Suppressor macrophage treated with lipopolysaccharide for 4 hours (primary cell): ENCODE measurements around the gene PAXX.

Source experiments
- DNase-seq: peaks from one replicate; pipeline ENCODE4 v3.0.0-alpha.2; 2020

Gene PAXX

DNA sequence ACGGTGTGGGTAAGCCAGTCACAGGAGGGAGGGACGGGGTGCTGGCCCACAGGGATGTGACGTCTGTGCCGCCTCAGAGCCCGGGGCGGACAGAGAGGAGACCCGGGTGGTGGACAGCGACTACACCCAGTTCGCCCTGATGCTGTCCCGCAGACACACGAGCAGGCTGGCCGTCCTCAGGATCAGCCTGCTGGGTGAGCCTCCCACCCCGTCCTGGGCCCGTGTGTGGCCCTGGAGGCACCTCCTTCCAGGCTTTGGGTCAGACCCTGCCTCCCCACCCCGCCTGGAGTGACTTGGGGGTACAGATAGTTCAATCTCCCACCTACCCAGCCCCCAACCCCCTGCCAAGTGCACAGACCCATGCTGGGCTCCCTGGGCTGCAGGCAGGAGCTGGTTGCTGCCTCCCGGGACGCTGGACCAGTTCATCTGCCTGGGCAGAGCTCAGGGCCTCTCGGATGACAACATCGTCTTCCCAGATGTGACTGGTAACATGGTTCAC lies 38.4 kb upstream of the PAXX start:
- DNase-seq = no peak

DNA sequence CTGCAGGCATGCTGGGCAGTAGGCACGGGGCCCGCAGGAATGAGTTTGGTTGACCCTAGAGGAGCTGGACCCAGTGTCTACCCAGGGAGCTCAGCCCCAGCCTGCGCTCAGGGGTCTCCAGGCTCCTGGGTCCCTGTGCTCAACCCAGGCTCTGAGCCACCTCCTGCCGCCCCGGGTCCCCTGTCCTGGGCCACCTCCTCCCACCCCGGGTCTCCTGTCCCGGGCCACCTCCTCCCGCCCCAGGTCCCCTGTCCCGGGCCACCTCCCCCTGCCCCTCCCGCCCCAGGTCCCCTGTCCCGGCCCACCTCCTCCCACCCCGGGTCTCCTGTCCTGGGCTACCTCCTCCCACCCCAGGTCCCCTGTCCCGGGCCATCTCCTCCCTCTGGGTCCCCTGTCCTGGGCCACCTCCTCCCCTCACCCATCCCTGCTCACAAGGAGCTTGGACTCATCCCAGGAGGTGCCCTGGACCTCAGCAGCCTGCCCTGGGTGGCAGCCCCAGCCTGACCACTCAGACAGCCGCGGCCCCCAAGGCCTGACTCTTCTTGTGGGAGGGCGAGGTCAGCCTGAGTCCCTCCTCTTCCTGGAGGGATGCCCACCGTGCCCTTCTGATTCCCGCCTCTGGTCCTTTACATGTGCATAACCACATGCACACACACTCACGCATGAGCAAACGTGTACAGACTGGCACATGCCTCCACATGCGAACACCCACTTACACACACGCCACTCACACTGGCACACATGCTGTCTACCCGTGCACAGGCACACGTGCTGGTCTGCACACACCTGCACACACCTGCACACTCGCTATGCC lies 37.7 kb upstream of the PAXX start:
- DNase-seq = no peak

DNA sequence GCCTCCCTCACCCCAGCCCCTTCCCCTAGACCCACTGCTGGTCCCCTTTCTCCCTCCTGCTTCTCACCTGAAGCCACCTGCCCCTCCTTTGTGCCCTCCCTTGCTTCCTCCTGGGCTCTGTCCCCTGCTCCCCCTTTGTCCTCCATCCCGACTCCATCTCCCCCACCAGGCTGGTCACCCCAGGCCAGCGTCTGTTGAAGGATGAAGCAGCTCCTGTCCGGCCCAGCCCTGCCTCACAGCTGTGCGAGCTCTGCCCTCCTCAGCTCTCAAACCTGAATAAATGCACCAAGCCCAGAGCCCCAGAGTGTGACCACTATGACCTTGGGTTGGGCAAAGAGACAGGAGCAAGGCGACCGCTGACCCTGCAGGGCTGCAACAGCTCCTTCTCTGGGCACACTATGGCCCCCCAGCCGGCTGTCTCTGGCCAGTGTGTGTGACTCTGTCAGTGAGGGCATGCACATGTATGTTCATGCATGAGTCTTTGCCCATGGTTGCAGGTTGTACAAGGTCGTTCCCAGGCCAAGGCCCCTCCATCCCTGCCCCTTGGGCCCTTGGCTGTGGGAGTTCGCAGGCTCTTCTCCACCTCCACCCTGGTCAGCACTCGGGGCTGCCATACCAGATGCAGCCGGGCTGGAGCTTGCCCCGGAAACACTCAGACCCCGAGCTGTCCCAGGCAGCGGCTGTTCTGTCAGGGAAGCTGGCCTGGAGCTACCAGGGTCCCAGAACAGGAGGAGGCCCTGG lies 36.9 kb upstream of the PAXX start:
- DNase-seq = no peak

DNA sequence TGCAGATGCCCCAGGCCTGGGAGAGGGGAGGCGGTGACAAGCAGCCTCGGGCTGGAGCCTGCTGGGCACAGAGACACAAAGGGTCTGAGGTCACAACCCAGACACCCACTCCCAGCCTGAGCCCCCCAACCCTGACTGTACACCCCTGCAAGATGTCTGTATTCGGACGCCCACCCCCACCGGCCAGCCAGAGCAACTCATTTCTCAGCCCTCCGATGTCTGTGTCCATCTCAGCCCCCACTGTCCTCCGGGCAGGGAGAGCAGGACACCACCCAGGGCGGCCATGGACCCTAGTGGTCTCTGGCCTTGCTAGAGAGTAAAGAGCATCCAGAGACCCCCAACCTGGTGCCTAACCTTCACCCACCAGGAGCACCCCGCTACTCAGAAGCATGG lies 36.3 kb upstream of the PAXX start:
- DNase-seq = no peak

DNA sequence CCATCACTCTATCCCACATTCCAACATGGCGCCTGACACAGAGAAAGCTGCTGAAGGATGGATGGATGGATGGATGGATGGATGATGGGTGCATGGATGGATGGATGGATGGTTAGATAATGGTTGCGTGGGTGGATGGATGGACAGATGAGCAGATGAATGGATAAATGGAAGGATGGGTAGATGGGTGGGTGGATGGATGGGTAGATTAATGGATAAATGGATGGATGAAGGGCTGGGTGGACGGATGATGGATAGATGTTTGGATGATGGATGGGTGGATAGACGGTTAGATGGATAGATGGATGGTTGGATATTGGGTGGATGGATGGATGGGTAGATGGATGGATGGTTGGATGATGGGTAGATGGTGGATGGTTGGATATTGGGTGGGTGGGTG lies 35.6 kb upstream of the PAXX start:
- DNase-seq = no peak

DNA sequence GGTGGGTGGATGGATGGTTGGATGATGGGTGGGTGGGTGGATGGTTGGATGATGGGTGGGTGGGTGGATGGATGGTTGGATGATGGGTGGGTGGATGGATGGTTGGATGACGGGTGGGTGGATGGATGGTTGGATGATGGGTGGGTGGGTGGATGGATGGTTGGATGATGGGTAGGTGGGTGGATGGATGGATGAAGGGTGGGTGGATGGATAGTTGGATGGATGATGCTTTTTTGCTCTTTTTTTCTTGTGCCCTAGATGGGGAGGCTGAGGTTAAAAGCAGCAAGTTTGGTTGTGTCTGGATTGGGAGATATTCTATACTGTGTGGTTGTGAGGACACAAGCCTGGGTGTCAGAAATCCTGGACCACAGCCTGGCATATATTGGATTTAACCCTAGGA lies 34.8 kb upstream of the PAXX start:
- DNase-seq = no peak

DNA sequence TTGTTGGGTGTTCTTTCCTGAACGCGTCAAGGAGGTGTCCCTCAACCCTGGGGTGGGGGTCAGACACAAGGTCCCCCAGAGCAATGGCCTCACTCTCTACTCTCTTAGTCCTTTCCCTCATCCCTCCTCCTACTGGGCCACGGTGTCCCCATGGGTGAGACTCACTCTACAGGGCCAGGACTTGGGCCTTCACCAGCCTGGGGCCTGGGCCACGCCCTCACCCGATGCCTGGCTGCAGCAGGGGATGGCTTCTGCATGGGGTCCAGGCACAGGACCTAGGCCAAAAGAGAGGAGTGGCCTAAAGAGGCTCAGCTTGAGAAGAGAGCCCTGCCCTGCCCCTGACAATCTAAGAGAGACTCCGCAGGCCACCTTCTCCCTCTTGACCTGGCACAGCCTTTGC lies 34.3 kb upstream of the PAXX start:
- DNase-seq = no peak

DNA sequence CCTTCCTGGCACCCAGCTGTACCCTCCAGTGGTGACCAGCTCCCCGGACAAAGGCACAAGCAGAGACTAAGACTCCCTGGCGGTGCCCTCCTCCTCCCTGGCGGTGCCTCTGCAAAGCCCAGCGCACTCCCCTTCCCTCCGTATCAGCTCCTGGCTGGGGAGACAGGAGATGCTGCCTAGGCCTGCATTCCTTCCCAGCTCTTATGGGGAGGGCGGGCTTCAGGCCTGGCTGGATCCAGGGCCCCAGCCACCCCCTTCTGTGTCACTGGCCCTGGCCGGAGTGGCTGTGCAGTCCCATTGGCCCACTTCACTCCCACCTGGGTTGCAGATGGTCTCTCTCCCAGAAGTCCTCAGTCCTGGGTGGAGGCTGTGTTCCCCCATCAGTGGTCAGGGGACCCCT lies 33.7 kb upstream of the PAXX start:
- DNase-seq = no peak

DNA sequence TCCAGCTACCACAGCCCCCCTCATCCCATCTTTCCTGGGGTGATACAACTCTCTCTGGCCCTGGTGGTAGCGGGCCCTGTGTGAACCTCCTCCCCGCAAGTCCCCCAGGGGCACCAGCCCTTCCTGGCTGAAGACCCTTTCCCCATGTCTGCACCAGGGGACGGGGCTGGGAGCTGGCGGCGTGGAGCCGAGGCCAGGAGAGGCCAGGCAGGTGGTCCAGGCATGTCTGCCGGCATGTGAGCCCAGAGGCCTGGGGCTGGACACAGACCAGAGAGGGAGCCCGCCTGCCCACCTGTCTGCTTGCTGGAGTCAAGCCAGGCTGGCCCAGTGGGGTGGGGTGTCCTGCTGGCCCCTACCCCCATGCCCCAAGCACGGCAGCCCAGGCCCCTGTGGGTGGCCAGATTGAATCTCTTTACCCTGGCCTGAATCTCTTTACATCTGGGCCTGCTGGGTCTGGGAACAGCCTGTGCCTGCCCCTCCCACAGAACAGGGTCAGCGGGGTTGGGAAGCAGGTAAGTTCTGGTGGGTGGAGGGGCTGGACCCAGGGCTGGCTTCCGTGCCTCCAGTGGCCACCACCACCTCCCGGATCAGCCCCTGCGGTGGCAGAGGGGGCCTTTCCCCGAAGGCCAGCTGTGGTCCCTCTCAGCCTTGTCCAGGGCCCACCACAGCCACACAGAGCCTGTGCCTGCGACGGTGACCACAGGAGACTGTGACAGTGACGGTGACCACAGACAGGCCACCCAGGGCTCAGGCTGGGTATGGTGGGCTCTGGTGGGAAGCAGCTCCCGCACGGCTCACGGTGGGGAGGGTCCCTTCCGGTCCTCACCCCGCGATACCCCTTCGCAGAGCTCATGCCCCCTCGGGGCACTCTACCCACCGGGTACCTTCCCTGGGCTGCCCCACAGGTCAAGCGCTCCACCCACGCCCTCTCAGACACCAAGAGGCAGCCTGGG lies 33.0 kb upstream of the PAXX start:
- DNase-seq = no peak

DNA sequence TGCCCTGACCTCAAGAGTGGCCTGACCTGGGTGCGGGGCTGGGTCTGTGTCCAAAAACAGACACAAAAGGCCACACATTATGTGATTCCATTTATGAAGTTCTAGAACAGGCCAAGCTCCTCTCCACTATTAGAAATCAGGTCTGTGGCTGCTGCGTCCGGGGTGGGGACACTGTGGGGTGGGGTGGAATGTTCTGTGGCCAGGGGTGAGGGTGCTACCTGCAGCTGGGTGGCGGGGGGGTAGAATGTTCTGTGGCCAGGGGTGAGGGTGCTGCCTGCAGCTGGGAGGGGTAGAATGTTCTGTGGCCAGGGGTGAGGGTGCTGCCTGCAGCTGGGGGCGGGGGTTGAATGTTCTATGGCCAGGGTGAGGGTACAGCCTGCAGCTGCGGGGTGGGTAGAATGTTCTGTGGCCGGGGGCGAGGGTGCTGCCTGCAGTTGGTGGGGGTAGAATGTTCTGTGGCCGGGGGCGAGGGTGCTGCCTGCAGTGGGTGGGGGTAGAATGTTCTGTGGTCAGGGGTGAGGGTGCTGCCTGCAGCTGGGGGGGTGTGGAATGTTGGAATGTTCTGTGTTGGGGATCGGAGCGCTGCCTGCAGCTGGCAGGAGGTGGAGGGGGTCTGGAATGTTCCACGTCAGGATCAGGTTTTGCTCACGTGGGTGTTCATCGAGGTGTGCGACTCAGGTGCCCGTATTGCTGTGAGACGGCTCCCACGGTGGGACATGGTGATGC lies 31.8 kb upstream of the PAXX start:
- no peak for DNase-seq

DNA sequence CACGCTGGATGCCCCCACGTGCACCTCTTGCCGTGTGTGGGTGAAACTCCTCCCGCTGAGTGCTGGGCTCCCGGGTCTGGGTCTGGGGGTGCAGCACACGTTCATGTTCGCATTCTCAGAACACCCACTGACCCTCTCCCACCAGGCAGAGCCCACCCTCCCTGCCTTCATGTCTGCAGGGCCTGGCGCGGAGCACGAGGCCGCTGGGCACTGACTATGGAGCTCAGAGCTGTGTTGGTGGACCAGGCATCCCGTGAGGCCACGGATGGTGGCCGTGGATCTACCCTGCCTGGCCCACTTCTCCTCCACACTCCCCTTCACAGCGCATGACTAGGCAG lies 31.3 kb upstream of the PAXX start:
- DNase-seq = no peak

DNA sequence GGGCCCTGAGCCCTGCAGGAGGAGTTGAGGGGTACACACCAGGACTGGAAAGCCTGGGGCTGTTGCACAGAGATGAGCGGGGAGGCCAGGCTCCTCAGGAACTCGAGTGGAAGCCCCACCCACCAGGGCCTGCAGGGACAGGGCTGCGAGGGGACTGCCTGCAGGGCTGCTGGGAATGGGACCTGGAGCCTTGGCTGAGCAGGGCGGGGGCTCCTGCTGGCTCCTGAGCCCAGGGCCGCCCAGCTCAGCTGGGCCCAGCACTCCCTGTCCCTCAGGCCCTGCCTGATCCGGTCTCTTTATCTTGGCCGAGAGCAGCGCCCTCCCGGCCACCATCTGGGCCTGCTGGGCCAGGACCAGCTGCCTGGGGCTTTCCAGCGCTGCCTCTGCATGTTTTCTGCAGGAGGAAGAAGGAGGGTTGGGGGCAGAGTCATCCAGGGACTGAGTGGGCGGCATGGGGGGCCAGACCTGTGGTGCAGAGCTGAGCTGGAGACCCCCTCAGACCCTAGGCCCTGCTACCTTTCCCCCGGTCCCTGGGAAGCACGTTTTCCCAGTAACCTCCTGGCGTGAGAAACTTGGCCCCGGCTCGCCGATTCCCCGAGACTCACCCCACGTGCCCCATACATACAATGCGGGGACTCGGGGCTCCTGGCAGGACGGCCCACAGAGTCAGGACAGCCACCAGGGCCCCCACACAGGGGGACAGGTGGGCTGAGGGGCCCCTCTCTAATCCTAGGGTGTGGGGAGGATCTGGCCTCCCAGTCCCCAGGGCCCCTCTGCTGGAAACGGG lies 30.8 kb upstream of the PAXX start:
- DNase-seq = no peak

DNA sequence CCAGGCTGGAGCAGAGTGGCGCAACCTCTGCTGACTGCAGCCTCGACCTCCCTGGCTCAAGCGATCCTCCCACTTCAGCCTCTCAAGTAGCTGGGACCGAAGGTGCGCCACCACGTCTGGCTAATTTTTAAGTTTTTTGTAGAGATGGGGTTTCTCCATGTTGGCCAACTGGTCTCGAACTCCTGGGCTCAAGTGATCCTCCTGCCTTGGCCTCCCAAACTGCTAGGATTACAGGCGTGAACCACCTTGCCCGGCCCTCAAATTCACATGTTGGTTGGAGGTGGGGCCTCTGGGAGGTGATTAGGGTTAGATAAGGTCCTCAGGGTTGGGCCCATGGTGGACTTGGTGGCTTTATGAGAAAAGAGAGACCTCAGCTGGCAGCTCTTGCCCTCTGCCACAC lies 30.1 kb upstream of the PAXX start:
- no peak for DNase-seq

DNA sequence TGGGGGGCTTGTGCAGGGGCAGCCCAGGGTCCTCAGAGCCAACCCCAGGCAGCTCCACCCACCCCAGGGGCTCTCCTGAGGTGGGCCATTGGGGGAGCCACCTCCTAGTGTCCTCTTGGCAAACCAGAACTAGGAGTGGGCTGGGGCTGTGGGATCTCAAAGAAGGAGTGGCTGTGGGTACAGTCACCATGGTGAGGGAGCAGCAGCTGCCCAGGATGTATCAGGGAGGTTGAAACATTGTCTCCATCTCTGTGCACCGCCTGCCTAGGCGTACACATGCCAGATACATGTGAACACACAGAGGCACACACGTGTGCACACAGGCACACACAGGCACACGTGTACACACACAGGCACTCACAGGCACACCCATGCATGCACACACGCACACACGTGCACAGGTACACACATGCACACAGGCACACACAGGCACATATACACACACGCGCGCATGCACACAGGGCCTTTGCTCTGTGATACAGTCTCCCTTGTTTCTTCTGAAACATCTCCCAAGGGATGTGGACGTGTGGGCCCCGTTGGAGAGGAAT lies 29.4 kb upstream of the PAXX start:
- no peak for DNase-seq

DNA sequence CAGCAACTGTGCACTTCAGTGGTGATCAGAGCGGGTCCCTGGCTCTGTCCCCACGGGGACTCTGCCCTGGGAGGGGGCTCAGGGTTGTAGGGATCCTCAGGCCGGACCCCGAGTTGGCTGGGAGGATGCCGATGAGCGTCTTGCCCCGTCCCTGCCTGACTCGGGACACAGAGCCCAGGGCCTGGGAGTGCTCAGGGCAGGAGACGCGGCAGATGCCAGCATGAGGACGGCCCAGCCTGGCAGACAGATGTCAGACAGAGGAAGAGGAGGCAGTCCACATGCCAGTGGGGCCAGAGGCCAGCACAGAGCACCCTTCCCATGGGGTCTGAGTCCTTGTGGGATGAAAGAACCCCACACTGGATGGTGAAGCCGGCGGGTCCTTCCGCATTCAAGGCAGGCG lies 28.9 kb upstream of the PAXX start:
- no peak for DNase-seq

DNA sequence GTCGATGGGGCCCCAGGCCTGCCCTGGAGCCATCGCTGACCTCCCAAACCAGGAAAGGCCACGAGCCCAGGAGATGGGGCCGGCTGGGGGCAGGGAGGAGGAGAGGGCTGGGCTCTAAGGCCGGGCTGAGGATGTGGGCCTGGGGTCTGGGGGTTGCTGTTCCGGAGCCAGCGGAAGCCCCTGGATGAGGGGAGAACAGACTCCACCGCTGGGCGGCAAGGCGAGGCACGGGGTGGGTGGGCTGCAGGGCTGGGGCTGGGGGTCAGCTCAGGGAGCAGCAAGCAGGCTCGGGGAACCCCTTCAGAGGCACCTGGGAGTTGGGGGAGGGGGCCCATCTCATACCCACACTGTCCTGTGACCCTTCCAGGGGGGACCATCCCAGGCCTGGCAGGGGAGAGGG lies 28.5 kb upstream of the PAXX start:
- no peak for DNase-seq

DNA sequence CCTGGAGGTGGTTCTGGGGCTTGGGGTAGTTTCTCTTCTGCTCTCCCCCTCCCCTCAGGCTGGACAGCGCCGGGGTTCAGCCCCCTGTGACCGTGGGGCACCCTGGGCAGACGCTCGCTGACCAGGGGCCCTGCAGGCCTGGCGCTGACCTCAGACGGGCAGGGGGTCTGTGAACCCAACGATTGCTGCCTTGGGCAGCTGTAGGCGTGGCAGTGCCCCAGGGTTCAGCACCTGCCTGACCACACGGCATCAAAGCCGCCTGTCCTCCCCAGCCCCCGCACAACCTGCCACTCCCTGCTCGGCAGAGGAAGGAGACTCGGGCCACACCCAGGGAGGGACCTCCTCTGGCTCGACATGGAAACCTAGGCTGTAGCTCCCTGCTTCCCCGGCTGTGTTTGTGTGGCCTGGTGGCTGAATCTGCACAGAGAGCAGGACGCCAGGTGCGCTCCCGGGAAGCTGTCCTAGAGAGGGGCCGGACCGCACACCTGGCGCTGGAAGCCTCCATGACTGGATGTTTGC lies 28.0 kb upstream of the PAXX start:
- no peak for DNase-seq

DNA sequence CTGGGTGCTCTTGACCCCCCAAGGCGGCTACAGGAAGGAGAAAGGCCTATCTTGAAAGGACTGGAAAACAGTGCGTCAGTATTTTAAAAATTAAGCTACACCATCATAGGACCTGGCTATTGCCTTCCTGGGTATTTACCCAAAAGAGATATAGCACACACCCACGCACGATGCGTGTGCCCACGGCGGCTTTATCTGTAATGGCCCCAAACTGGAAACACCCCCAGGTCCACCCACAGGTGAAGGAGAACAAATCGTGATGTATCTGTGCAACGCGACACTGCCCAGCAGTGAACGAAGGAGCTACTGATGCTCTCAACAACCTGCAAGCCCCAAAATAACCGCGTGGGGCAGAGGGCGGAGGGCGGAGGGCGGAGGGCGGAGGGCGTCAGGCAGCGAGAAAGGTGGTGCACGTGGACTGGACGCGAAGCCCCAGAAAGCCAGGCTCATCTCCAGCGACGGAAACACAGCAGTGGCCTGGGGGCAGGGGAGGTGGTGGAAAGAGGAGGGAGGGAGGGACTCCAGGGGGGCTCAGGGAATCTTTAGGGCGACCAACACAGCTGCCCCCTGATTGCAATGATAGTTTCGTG lies 27.3 kb upstream of the PAXX start:
- no peak for DNase-seq

DNA sequence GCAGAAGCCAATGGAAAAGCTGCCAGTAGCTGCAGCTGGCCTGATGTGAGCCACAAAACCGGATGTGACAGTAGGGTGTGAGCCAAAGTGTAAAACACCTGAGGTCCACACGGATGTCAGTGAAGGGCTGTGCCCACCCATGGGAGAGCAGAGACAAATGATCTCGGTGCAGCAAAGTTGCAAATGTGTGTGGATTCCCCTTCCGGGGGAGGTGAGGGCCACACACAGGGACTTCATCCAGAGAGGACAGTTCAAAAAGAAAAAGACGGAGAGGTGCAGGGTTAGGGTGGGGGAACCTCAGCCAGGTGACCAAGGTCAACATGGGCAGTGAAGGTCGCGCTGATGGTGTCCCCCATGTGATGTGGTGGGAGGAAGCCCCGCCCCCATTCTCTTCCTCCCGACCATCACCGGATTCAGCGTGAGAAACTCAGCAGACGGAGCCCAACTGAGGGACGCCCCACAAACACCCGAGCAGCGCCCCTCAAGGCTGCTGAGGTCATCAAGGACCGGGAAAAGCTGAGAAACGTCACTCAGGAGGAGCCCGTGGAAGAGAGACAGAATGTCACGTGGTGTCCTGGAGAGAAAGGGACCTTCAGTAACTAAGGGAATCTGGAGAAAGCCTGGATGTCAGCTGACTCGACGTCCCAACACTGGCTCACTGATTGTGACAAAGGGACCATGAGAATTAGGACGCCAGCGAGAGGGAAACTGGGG lies 26.3 kb upstream of the PAXX start:
- DNase-seq = peak; percentile 61
